Fibroblast of pulmonary artery (primary cell): ENCODE data around the gene CD22.

Experiments used
- DNase-seq: peaks from one replicate; pipeline ENCODE4 v3.0.0-alpha.2; 2010; ENCODE audit warnings: low read depth
- H3K4me3 ChIP-seq: replicated peaks from 2 replicates; pipeline ENCODE4 v1.5.1; 2011; ENCODE audit warnings: low read depth, mild to moderate bottlenecking, control low read depth, low read length, moderate library complexity
- CTCF ChIP-seq: IDR thresholded peaks from 2 replicates; pipeline ENCODE4 v1.5.1; 2011; ENCODE audit warnings: mild to moderate bottlenecking, control low read depth, low read length, inconsistent platforms; ENCODE audit errors: missing control alignments

CD22 gene

DNA sequence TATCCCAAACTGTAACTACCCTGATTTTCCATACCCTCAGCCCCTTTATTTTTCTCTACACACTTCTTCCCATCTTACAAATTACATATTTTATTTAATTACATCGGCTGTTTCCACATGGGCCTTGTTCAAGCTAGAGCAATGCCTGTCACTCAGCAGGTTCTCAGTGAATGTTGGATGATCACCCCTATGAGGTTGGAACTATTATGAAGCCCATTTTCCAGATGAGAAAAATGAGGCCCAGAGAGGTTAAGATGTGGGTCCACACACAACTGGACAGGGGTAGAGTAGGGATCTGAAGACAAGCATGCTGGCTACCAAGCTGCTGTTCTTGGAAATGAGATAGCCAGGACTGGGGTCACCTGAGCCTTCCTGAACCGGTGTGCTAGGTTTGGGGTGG lies 27.0 kb upstream of the CD22 start:
- H3K4me3 ChIP-seq: no peak overlapping the region
- no peak for DNase-seq
- TF ChIP-seq CTCF: no peak

GRCh38 chr19:35302446-35302845 lies 26.5 kb upstream of the CD22 start:
- H3K4me3 ChIP-seq: no peak overlapping the region
- TF ChIP-seq CTCF: no peak
- DNase-seq: no peak

- DNase-seq: no peak
- no peak overlapping the region for H3K4me3 ChIP-seq
- TF ChIP-seq CTCF: no peak
These were observed 25.6 kb upstream of the CD22 start for GRCh38 chr19:35303357-35303915.

GRCh38 chr19:35304036-35304435 lies 25.0 kb upstream of the CD22 start:
- DNase-seq: no peak
- no peak overlapping the region for H3K4me3 ChIP-seq
- TF ChIP-seq CTCF: no peak

DNA sequence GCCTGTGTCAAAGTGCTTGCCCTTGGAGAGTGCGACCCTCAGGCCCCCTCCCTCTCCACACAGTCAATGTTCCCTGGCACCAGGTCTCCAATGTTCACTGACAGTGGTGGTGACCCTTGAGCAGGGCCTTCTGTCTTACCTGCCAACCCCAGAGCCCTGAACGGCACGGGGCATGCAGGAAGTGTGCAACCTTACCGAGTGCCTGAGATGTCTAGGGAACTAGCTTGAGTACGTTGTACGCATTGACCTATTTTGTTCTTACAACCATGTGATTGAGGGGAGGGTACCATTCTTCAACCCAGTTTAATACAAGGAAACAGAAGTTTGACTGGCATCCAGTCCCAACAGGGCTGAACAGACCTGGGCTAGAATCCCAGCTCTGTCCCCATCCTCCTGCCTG lies 23.8 kb upstream of the CD22 start:
- no peak overlapping the region for H3K4me3 ChIP-seq
- no peak for DNase-seq
- TF ChIP-seq CTCF: no peak

- DNase-seq: no peak
- TF ChIP-seq CTCF: peak; percentile 26
- H3K4me3 ChIP-seq: no peak overlapping the region
These were observed 22.3 kb upstream of the CD22 start for GRCh38 chr19:35306473-35307246.

DNA sequence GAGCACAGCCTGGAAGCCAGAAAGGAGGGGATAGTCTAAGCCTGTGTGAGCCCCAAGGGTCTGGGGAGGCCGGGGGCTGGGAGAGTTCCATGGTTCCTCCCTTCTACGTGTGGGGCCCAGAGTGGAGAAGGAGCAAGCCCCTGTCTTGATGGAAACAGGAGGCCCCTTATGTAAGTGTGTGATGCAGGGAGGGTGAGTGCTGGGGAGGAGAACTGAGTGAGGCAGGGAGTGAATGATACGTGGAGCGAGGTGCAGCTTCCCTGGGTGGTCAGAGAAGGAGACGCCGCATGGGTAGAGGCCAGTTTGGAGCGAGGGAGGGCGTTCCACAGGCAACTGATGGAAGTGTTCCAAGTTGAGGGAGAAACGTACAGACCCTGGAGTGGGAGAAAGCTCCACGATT lies 21.1 kb upstream of the CD22 start:
- no peak for TF ChIP-seq CTCF
- H3K4me3 ChIP-seq: no peak overlapping the region
- no peak for DNase-seq
